ENCODE results near the gene ATF3. TPM values are rescaled to one million over a fixed set of nuclear protein-coding genes. Genes with fewer than 3 reads are reported as not detected.

ATF3 gene
- total RNA-seq, 1 donor from 2014 or later: 23.9 TPM

DNA sequence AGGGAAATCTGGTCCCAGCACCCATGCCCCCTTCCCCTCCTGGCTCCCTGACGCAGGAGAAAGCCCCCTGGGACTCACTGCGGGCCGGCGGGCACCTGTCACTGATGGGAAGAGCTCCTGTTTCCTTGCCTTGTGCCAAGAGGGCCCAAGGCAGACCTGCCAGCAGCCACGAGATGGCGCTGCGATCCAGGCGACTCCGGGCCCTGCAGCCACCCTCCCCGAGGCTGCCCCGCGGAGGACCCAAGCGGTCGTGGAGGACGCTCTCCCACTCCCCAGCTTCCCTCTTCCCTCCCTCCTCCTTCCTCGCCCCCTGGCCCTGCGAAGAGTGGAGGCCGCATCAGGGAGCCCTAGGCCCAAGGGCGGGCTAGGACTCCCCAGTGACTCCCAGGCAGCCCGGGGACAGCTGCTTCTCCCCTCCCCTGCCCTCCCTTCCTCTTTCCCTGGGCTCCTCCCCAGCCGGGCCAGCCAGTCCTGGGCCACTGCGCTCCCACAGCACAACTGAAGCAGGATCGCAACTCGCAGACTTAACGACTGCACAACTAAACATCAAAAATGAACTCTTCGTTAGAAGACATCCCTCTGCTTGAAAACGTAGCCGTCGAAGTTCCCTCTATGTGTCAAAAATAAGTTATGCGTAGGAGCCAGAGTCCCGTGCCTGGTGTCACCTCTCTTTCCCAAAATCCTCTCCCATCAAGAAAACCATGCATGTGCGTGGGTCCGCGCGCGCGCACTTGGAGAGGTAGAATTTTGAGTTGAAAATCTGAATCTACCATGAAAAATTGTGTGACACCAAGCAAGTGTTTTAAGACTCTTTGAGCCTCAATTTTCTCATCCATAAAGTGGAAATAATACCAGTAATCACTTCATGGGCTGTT, 56.9 kb downstream of the ATF3 start:
- Mint-ChIP-seq H3K27ac (no peak overlapping the region), H3K4me3 (peak overlapping the region; percentile 88), H3K4me1 (ENCODE audit: unreplicated experiment) (peaks cover 26% of the 10 kb centered on the region), H3K36me3 (no peaks in the 10 kb centered on the region), H3K9me3 (no peaks in the 10 kb centered on the region), H3K27me3 (peaks cover 34% of the 10 kb centered on the region)
- peak; percentile 99 for TF ChIP-seq CTCF (conservative IDR thresholded peaks at IDR 0.05)
- peak; percentile 87 for DNase-seq (ENCODE audit: extremely low spot score, unreplicated experiment)

DNA sequence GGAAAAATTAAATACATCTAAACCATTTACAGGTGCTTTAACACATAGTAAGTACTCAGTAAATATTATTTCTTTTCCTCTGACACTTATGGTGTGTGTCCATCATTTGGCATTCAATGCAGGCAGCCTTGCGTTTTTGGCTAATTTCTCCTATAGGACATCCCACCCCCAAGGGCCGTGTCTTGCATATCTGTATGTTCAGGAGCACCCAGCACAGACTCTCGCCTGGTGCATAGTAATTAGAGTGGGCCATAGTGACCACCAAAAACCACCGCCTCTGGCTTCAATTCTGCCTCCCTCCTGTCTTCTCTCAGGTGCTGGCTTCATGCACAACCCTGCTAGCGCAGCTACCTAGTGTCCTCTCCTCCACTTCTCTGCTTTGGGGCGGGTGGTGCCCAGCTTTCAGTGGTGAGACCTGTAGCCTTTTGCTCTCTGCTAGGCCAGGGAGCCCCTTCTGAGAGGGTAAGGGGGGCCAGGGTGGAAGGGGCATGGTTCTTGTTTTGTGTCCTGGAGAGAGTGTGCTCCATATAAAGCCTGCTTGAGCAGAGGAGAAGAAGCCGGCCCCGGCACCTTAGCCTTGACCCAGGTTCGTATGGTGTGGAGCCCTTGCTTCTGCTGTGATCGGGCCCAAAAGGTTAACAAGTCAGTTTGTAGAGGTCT, 57.7 kb downstream of the ATF3 start:
- H3K4me3 Mint-ChIP-seq: peak overlapping the region; percentile 28
- H3K27ac Mint-ChIP-seq: no peak overlapping the region
- H3K9me3 Mint-ChIP-seq: no peaks in the 10 kb centered on the region
- no peak for TF ChIP-seq CTCF (conservative IDR thresholded peaks at IDR 0.05)
- H3K4me1 Mint-ChIP-seq (ENCODE audit: unreplicated experiment): peaks cover 26% of the 10 kb centered on the region
- peaks cover 36% of the 10 kb centered on the region for H3K27me3 Mint-ChIP-seq
- no peaks in the 10 kb centered on the region for H3K36me3 Mint-ChIP-seq
- peak; percentile 56 for DNase-seq (ENCODE audit: extremely low spot score, unreplicated experiment)

GRCh38 chr1:212667223-212668139, 58.9 kb downstream of the ATF3 start:
- Mint-ChIP-seq H3K4me3 (peak overlapping the region; percentile 58), H3K27ac (peak overlapping the region; percentile 49), H3K4me1 (ENCODE audit: unreplicated experiment) (peaks cover 26% of the 10 kb centered on the region), H3K9me3 (no peaks in the 10 kb centered on the region), H3K36me3 (no peaks in the 10 kb centered on the region), H3K27me3 (peaks cover 40% of the 10 kb centered on the region)
- DNase-seq (ENCODE audit: extremely low spot score, unreplicated experiment): peak; percentile 36
- no peak for TF ChIP-seq CTCF (conservative IDR thresholded peaks at IDR 0.05)

DNA sequence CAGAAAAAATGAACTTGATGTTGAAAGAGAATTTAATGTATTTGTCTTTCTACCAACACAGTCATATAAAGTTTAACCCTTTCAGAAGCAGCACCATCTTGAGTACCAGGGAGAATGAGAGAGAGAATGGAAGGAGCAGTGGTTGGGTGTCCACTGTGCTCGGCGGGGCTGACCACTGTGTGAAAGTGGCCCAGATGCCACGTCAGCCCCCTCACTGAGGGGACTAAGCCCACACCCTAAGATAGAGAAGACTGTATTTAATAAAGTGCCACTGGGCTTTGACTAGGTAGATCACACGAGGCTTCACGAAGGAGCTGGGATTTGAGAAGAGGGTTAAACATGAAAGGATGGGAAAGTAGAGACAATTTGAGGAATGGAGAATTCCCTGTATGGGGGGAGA, 59.9 kb downstream of the ATF3 start:
- no peaks in the 10 kb centered on the region for H3K36me3 Mint-ChIP-seq
- H3K4me3 Mint-ChIP-seq: no peak overlapping the region
- no peaks in the 10 kb centered on the region for H3K9me3 Mint-ChIP-seq
- H3K4me1 Mint-ChIP-seq (ENCODE audit: unreplicated experiment): peaks cover 26% of the 10 kb centered on the region
- DNase-seq (ENCODE audit: extremely low spot score, unreplicated experiment): no peak
- TF ChIP-seq CTCF (conservative IDR thresholded peaks at IDR 0.05): no peak
- H3K27ac Mint-ChIP-seq: no peak overlapping the region
- peaks cover 40% of the 10 kb centered on the region for H3K27me3 Mint-ChIP-seq

GRCh38 chr1:212669102-212669501, 60.5 kb downstream of the ATF3 start:
- no peak overlapping the region for H3K4me3 Mint-ChIP-seq
- H3K36me3 Mint-ChIP-seq: no peaks in the 10 kb centered on the region
- H3K9me3 Mint-ChIP-seq: no peaks in the 10 kb centered on the region
- H3K27ac Mint-ChIP-seq: no peak overlapping the region
- peak; percentile 48 for TF ChIP-seq CTCF (conservative IDR thresholded peaks at IDR 0.05)
- H3K4me1 Mint-ChIP-seq (ENCODE audit: unreplicated experiment): peaks cover 26% of the 10 kb centered on the region
- H3K27me3 Mint-ChIP-seq: peaks cover 40% of the 10 kb centered on the region
- DNase-seq (ENCODE audit: extremely low spot score, unreplicated experiment): no peak

Measured in type B pancreatic cell (in vitro differentiated cells).